AG09309 (cell line): Measurements from ENCODE around the gene CRTC3.
"Not testable (repeated sequence)": the region's sequence is repeated elsewhere in the genome, so short reads cannot be mapped to it uniquely, and the experiment has no call there.

Experiments used
- DNase-seq: peaks from one replicate; pipeline ENCODE4 v3.0.0-alpha.2; 2010; ENCODE audit warnings: low read depth
- H3K4me3 ChIP-seq: 2 replicates; pipeline ENCODE4 v1.5.1; 2011; ENCODE audit warnings: mild to moderate bottlenecking, low read depth, low read length, moderate library complexity; ENCODE audit not compliant: control insufficient read depth
- TF ChIP-seq, protein P1 (sequence below): IDR thresholded peaks from 2 replicates; pipeline ENCODE4 v1.5.1; 2011; ENCODE audit warnings: mild to moderate bottlenecking, low read depth, low read length, inconsistent platforms; ENCODE audit not compliant: insufficient read depth, control insufficient read depth; ENCODE audit errors: missing control alignments

CRTC3 gene

GRCh38 chr15:90664650-90665287 is 135.0 kb downstream of the CRTC3 start:
- no peak for DNase-seq
- H3K4me3 ChIP-seq, result peak overlapping the region; percentile 59
- TF ChIP-seq, protein P1, sequence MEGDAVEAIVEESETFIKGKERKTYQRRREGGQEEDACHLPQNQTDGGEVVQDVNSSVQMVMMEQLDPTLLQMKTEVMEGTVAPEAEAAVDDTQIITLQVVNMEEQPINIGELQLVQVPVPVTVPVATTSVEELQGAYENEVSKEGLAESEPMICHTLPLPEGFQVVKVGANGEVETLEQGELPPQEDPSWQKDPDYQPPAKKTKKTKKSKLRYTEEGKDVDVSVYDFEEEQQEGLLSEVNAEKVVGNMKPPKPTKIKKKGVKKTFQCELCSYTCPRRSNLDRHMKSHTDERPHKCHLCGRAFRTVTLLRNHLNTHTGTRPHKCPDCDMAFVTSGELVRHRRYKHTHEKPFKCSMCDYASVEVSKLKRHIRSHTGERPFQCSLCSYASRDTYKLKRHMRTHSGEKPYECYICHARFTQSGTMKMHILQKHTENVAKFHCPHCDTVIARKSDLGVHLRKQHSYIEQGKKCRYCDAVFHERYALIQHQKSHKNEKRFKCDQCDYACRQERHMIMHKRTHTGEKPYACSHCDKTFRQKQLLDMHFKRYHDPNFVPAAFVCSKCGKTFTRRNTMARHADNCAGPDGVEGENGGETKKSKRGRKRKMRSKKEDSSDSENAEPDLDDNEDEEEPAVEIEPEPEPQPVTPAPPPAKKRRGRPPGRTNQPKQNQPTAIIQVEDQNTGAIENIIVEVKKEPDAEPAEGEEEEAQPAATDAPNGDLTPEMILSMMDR, result no peak

GRCh38 chr15:90665288-90666134 is 135.8 kb downstream of the CRTC3 start:
- peak overlapping the region; percentile 59 for H3K4me3 ChIP-seq
- TF ChIP-seq, protein P1, result no peak
- DNase-seq, result no peak

- no peak for DNase-seq
- H3K4me3 ChIP-seq, result peak overlapping the region; percentile 59; the same call in 1 of the 2 replicates
- TF ChIP-seq, protein P1, result no peak
These were observed 136.6 kb downstream of the CRTC3 start for GRCh38 chr15:90666135-90666909.

GRCh38 chr15:90667073-90667754 is 137.5 kb downstream of the CRTC3 start:
- TF ChIP-seq, protein P1, result no peak
- DNase-seq, result no peak
- no peak overlapping the region for H3K4me3 ChIP-seq

GRCh38 chr15:90667755-90668345 is 138.1 kb downstream of the CRTC3 start:
- DNase-seq, result not testable (repeated sequence)

DNA sequence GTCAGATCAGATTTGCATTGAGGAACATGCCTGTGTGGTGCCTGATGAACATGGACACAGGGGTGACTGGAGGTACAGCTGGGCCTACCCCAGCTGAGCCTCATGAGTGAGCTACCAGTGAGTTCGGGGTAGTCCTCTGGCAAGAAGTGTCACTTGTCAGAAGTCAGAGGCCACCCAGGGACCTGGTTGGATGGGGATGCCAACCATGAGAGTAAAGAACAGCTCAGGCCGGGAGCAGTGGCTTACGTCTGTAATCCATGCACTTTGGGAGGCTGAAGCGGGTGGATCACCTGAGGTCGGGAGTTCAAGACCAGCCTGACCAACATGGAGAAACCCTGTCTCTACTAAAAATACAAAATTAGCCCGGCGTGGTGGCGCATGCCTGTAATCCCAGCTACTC is 140.9 kb downstream of the CRTC3 start:
- not testable (repeated sequence) for DNase-seq

More at GRCh38 chr15:90667755-90668345, 138.1 kb downstream of the CRTC3 start:
- H3K4me3 ChIP-seq, result not testable (repeated sequence)

DNA sequence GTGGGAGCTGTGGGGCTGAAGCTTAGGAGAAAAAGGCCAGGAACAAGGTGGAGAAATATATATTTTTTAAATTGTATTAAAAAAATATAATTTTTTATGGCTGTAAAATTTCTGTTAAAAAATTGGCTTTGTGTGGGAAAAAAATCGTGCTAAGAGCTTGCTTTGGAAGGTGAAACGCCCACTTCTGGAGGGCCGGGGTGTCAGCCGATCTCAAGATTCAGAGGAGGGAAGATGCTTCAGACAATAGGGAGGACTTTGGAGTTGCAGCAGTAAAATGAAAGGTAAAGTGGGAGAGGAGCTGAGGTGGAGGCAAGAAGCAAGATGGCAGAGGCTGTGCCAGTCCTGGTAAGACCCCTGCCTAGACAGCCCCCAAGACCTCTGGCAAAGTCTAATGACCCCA is 141.5 kb downstream of the CRTC3 start:
- DNase-seq, result no peak
- TF ChIP-seq, protein P1, result no peak
- H3K4me3 ChIP-seq, result no peak overlapping the region

More for the DNA sequence above, 140.9 kb downstream of the CRTC3 start:
- not testable (repeated sequence) for H3K4me3 ChIP-seq

- not testable (repeated sequence) for DNase-seq
These were observed 143.6 kb downstream of the CRTC3 start for GRCh38 chr15:90673357-90673756.

More at GRCh38 chr15:90673357-90673756, 143.6 kb downstream of the CRTC3 start:
- not testable (repeated sequence) for H3K4me3 ChIP-seq
